ENCODE data around the gene RIPK4. TPM values are rescaled to one million over a fixed set of nuclear protein-coding genes. Genes with fewer than 3 reads are reported as not detected.

Gene RIPK4
- total RNA-seq, 1 experiment from 2014 or later, result 20.1 TPM

GRCh38 chr21:41751611-41752011, 15.2 kb downstream of the RIPK4 start:
- Mint-ChIP-seq H3K9me3 (no peaks in the 10 kb centered on the region), H3K4me1 (peaks cover 52% of the 10 kb centered on the region), H3K4me3 (no peak overlapping the region), H3K27ac (no peak overlapping the region), H3K36me3 (peaks cover 39% of the 10 kb centered on the region), H3K27me3 (ENCODE audit: low read depth) (no peaks in the 10 kb centered on the region; the same call in 1 of the 2 replicates)
- TF ChIP-seq ZNF416 (CRISPR knock-in tag; IDR thresholded peaks at IDR 0.05) (no peak), ARID4B (CRISPR knock-in tag; IDR thresholded peaks at IDR 0.05; ENCODE audit: borderline replicate concordance) (no peak), CTCF (IDR thresholded peaks at IDR 0.05) (no peak), E2F5 (CRISPR knock-in tag; IDR thresholded peaks at IDR 0.05) (no peak), MYBL2 (CRISPR knock-in tag; IDR thresholded peaks at IDR 0.05) (no peak)
- CTCF ChIA-PET, result interaction anchor here (0.6 to 7.3 kb wide), 5 partner anchors 11 to 411 kb away, joined by 3 to 49 read pairs (median 17); no protein-coding TSS in a partner anchor
- DNase-seq (ENCODE audit: low spot score) (no peak), ATAC-seq (no peak)
- POLR2A ChIA-PET, result interaction anchor here (0.8 to 1.7 kb wide), 2 partner anchors 10 to 14 kb away, joined by 4 to 6 read pairs; no protein-coding TSS in a partner anchor

- Mint-ChIP-seq H3K27ac (no peak overlapping the region), H3K27me3 (ENCODE audit: low read depth) (no peaks in the 10 kb centered on the region; the same call in 1 of the 2 replicates), H3K9me3 (no peaks in the 10 kb centered on the region), H3K4me3 (no peak overlapping the region), H3K4me1 (peaks cover 48% of the 10 kb centered on the region), H3K36me3 (peaks cover 30% of the 10 kb centered on the region)
- ChIA-PET POLR2A (no interaction called here), CTCF (interaction anchor here (1.7 to 7.3 kb wide), 2 partner anchors 28 to 138 kb away, joined by 10 to 49 read pairs; no protein-coding TSS in a partner anchor)
- DNase-seq (ENCODE audit: low spot score) (no peak), ATAC-seq (no peak)
- TF ChIP-seq ATF2 (CRISPR knock-in tag; IDR thresholded peaks at IDR 0.05; ENCODE audit: borderline replicate concordance, low read depth) (no peak), GABPB1 (CRISPR knock-in tag; IDR thresholded peaks at IDR 0.05) (peak; percentile 86), NR2C2 (CRISPR knock-in tag; IDR thresholded peaks at IDR 0.05) (no peak), ATF3 (CRISPR knock-in tag; conservative IDR thresholded peaks at IDR 0.05) (no peak)
Observed at GRCh38 chr21:41750532-41751151, 16.2 kb downstream of the RIPK4 start.

- DNase-seq (ENCODE audit: low spot score) (no peak), ATAC-seq (no peak)
- ChIA-PET CTCF (interaction anchor here (1.7 to 7.3 kb wide), 2 partner anchors 28 to 137 kb away, joined by 10 to 49 read pairs; no protein-coding TSS in a partner anchor), POLR2A (interaction anchor here (0.9 kb wide), 1 partner anchor 11 kb away, joined by 4 read pairs; no protein-coding TSS in a partner anchor)
- Mint-ChIP-seq H3K36me3 (peaks cover 30% of the 10 kb centered on the region), H3K27me3 (ENCODE audit: low read depth) (no peaks in the 10 kb centered on the region; the same call in 1 of the 2 replicates), H3K9me3 (no peaks in the 10 kb centered on the region), H3K27ac (no peak overlapping the region), H3K4me1 (peaks cover 42% of the 10 kb centered on the region), H3K4me3 (no peak overlapping the region)
- TF ChIP-seq ZNF423 (CRISPR knock-in tag; IDR thresholded peaks at IDR 0.05), result no peak
- no peak for TF ChIP-seq MYBL2 (CRISPR knock-in tag; IDR thresholded peaks at IDR 0.05)
- no peak for TF ChIP-seq FOXP1 (CRISPR knock-in tag; IDR thresholded peaks at IDR 0.05; ENCODE audit: borderline replicate concordance)
- no peak for TF ChIP-seq ETV6 (CRISPR knock-in tag; IDR thresholded peaks at IDR 0.05)
- no peak for TF ChIP-seq NR3C1 (CRISPR knock-in tag; conservative IDR thresholded peaks at IDR 0.05; ENCODE audit: low read depth)
- no peak for TF ChIP-seq ZMAT4 (CRISPR knock-in tag; IDR thresholded peaks at IDR 0.05)
- no peak for TF ChIP-seq ZNF317 (CRISPR knock-in tag; IDR thresholded peaks at IDR 0.05; ENCODE audit: borderline replicate concordance, low read depth)
- no peak for TF ChIP-seq IRF1 (CRISPR knock-in tag; IDR thresholded peaks at IDR 0.05)
- no peak for TF ChIP-seq ZNF263 (CRISPR knock-in tag; IDR thresholded peaks at IDR 0.05; ENCODE audit: low read depth)
- no peak for TF ChIP-seq USF2 (CRISPR knock-in tag; IDR thresholded peaks at IDR 0.05)
- TF ChIP-seq NFATC4 (CRISPR knock-in tag; IDR thresholded peaks at IDR 0.05), result no peak
Observed at GRCh38 chr21:41750051-41750450, 16.8 kb downstream of the RIPK4 start.
